Heart left ventricle (tissue), 13 donors: Measurements from ENCODE around the gene AVL9.
"Not testable (repeated sequence)": the region's sequence is repeated elsewhere in the genome, so short reads cannot be mapped to it uniquely, and the experiment has no call there.

Experiments used
- CTCF ChIP-seq, 12 donors: fragments of 200-600 bp; sonication (generic) in 4 of 12; IDR thresholded peaks; one replicate each; pipeline versions ENCODE4 v1.5.0 to v1.8.0; 2018 to 2022; ENCODE audit warnings: antibody characterized with exemption in 12 of 12, mild to moderate bottlenecking in 5 of 12
- POLR2A ChIP-seq, 2 donors: fragments of 450-650 bp; IDR thresholded peaks; one replicate each; pipeline ENCODE4 v1.6.1; 2017; ENCODE audit warnings: antibody characterized with exemption in 2 of 2, mild to moderate bottlenecking in 2 of 2, moderate library complexity in 2 of 2
- donor health status: ischemic (EF 13 %, LVEDD 7.1; RV severe dilation, severe dysfunction).
- donor health status: DM: no; HTN: yes; CAD: no.
- donor health status: DM: no; HTN: no; CAD: no.
- donor health status: ischemic (EF 25% LVEDD 6.9; RV normal size, moderate dysfunction).
- donor health status: ischemic (EF 25% LVEDD 5.7; RV mildly dilated, moderate dysfunction).
- donor health status: ischemic (EF 35%, LVEDD 5.7; RV mildly dilated, moderate dysfunction).
- donor health status: nonischemic (EF 11% LVEDD 7.7; RV severe dilation, severe dysfunction).
- donor health status: DM: yes; HTN: yes; CAD: no.
- donor health status: PGD.
- donor health status: ischemic (EF 29% LVEDD 5.4; RV normal size, mild dysfunction).
- donor health status: nonischemic (EF 23%, LVEDD 6.1; RV moderate dilation, normal function).

- not testable (repeated sequence) for TF ChIP-seq CTCF, POLR2A (IDR thresholded peaks at IDR 0.05)
Measured at GRCh38 chr7:32603492-32603891, 108.2 kb downstream of the AVL9 start.
